Activated CD4-positive, alpha-beta T cell treated with anti-CD3 and anti-CD28 coated beads, Interleukin-2, Interleukin-4, amounts not matched to agents 100 ng/mL and 50 ng/mL, durations not matched to agents 16 hours and 8 hours (primary cell): ENCODE results near the gene LAMC2.

Source experiments
- DNase-seq: peaks from one replicate; pipeline ENCODE4 v3.0.0-alpha.2; 2020; ENCODE audit warnings: low spot score

The LAMC2 gene

DNA sequence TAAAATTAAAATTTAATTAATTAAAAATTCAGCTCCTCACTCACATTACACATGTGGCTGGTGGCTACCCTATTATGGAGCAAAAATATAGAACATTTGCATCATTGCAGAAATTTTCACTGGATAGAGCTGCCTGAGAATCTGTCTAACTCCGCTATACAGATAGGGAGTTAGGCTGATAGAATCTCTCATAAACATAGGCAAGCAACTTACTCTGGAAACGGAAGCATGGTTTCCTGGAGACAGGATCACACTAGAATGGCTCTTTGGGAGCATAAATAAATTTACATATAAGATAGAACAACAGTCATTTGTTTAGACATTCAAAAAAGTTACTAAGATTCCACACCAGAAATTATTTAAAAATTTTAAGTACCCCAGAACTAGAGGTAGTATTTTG, 12.2 kb upstream of the LAMC2 start:
- DNase-seq, result no peak

DNA sequence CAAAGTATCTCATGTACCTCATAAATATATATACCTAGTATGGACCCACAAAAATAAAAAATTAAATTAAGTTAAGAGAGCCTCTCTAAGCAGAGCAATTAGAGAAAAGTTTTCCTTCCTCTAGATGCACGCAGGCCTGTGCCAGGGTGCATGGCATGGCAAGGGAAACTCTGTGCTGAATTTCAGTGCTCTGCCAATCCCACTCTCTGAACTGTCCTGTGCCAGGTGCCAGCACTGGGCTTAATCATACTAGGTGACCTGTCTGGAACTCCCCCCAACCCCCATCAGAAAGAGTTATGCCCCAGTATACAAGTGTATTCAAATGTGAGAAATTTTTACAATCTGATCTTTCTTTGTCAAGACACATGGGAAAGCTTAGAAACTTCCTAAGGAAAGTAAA, 10.4 kb upstream of the LAMC2 start:
- no peak for DNase-seq

DNA sequence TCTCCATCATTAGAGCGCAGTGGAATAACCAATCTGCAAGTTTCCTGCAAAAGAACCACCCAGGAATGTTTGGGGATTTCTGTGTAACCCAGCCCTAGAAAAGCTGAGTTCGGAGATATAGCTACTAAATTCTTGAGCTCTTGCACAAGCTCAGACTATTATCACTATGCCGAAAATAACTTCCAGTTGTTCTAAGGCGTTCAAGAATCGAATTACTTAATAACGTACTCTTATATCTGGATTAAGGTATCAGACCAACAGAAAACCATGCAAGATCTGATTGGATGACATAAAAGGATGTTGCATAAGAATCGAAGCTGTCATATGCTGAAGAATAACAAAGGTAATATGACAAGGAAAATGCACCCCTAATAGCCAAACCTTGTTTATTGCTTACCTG, 7.5 kb upstream of the LAMC2 start:
- DNase-seq, result no peak

DNA sequence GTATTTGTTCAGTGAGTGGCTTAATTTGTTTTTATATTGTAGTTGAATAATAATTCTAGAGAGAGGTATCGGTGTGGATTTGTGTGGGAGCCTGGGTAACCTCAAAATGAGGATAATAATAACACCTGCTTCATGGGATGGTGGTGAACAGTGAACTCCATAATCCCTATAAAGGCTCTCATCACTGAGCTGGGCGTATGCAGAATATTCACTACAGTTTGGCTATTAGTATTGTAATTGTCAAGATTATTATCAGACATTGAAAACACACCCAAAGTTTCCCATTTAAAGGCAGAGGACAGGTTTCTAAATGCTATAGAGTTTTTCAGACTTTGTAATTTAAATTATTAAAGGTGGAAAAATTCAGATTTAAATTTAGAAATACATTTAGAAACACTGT, 7.0 kb upstream of the LAMC2 start:
- no peak for DNase-seq

DNA sequence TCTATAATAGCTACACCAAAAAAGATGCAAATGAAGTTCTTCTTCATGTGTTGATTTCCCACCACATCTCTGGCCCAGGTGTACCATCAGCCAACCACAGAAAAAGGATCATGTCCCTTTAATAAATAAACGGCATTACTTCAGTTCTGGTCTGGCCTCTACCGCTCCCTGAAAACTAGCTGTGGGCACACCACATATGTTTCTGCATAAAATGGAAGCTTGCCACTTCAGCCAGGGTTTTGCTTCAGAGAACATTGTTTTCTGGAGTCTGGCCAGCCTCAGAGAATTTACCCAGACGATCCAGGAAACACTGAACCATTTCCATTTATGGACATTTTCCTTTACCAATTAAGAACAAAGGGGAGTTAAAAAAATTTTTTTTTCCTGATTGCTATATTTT, 5.8 kb upstream of the LAMC2 start:
- no peak for DNase-seq

DNA sequence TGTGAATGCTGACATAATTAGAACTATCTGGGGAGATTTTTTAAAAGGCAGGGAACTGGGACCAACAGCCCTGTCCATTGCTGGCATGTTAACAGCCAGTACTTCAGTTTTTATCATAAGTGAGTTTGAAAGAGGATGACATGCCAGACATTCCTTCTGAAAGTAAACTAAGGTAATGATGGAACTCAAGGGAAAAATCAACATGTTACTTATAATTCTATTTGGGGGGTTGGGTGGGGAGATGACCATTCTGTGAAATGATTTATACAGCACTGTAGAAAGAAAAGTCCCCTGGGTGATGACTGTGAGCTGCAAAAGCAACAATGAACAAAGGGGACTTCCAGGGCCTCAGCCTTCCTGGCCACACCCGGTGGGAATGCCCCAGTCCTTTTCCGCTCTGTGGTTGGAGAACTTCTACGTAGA, 5.4 kb upstream of the LAMC2 start:
- no peak for DNase-seq

DNA sequence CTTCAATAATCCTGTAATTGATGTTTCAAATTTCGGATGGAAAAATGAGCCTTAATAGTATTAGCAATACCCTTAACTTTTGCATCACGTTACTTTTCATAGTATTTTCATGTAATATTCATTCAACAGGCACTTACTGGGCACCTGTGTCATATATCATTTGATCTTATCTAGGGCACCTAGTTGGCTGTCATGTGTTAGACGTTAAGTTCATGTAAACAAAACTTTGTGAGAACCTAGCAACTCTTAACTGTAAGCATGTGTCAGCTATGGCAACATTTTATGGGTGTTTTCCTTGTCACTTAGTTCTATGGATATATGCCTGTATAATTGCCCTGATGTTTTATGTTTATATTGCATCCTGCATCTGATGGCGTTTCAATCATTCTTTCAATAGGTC, 777 bp downstream of the LAMC2 start:
- no peak for DNase-seq

DNA sequence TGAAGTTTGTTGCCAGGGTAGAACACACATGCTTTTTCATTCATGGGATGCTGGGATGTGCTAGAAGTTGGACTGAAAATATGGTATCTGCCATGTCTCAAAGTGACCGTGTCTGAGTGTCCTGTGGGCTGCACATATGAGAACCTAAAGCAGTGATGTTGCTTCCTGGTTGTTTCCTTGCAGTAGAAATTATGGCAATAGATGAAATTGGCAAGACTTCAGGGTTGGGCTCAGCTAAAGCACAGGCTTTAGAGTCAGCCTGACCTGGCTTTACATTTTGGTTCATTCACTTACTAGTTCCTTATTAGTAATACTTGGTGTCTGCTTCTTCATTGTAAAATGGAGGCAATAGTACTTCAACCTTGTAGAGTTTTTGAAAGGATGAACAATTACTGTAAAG, 2.2 kb downstream of the LAMC2 start:
- no peak for DNase-seq

DNA sequence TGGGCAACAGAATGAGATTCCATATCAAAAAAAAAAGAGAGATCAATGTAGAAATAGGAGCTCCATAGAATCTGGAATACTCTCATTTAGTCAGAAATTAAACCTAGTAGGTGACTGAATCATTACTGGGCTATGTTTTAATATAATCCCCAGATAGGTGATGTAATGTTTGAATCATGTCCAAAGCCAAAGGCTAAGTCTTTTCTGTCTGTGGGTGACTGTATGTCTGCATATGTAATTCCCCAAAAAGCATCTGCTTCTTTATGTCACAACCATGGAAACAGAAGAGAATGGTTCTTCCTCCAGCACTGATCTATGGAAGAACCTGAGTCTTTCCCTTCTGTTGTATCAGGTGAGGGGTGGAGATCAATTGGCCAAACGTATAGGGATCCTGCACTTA, 5.8 kb downstream of the LAMC2 start:
- no peak for DNase-seq

DNA sequence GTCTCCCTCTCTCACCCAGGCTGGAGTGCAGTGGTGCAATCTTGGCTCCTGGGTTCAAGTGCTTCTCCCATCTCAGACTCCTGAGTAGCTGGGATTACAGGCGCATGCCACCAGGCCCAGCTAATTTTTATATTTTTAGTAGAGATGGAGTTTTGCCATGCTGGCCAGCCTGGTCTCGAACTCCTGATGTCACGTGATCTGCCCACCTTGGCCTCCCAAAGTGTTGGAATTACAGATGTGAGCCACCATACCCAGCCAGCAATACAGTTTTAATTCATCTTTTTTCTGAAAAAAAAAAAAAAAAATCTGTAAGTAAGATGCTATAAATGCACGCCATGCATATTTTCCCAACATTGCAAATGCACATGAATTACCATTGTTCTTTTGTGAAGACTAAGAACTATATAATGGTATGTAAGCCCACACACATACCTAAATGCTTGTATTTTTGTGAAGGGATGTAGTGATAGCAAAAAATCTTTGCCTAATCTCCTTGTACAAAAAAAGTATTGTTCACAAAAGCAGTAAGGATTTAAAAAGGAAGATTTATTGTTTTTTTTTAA, 8.0 kb downstream of the LAMC2 start:
- DNase-seq, result no peak

DNA sequence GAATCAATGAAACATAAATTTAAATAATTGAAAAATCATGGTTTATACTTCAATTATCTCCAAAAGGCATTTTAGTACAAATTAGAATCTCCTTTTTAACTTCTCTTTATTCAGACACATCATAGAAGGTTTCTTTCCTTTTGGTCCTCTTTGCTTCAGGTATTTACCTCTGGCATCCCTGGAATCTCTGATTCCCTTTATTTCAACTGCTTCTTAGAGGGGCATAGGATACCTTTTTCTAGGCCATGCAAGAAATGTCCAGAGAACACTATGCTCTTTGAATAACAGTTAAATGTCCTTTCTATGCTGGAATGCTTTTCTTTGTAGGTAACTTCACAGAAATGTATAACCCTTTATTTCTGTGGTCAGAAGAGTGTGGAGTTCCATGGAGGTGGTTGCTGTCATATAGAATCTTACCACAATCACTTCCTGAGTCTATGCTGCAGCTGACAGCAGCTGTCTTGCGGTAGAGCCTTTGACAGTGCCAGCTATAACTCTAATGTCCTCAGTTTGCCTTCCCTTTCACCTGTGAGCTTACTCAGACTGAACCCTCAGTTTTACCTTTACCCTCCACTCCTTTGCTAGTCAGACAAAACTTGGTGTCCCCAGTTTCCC, 8.6 kb downstream of the LAMC2 start:
- DNase-seq, result peak; percentile 55

DNA sequence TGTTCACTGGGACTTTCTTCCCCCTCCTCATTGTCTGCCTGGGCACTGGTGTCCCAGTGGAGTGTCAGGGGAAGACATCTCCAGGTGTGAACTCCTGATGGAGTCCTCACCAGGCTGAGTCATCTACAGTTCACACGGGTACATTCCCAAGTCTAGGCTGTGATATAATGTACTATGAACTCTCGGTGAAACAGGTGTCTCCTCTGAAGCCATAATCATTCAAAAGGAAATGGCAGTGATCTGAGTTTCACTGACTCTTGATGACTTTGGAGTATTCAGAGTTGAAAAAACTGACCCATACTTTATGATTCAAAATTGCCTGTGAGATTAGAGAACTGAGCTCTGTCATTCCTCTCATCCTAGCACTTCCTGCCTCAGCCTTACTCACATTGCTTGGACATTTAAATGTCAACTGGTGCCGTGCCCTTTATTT, 9.1 kb downstream of the LAMC2 start:
- no peak for DNase-seq

DNA sequence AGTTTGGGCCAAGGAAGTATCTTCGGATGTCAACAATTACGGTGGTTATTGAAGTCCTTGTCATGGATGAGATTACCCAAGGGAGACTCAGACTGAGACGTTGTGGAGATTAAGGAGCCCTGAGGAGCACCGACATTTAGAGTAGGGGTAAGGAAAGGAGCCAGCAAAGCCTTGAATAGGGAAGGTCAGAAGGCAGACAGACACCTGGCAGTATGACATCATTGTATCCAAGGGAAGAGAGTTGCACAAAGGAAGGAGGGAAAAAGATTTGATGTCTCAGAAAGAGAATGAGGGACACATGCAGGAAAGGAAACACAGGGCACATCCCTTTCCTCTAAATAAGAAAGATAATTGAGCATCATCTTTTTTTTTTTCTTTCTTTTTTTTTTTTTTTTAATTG, 11.7 kb downstream of the LAMC2 start:
- no peak for DNase-seq

DNA sequence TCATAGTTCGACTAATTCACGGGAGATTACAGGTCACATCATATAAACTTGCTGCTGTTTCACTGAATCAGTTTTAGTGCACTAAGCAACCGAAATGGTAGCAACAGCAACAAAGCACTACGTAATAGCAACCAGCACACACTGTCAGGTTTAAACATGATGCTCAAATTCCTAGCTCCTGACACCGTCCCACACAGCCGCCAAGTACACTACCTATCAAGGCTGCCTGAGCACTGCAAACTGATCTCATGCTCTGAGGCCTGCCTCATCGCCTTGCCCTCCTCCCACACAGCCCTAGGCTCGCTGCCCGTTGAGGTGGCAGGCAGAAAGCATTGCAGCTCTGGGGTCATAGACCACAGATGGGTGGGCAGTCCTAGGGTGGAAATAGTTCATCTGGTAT, 12.4 kb downstream of the LAMC2 start:
- no peak for DNase-seq

DNA sequence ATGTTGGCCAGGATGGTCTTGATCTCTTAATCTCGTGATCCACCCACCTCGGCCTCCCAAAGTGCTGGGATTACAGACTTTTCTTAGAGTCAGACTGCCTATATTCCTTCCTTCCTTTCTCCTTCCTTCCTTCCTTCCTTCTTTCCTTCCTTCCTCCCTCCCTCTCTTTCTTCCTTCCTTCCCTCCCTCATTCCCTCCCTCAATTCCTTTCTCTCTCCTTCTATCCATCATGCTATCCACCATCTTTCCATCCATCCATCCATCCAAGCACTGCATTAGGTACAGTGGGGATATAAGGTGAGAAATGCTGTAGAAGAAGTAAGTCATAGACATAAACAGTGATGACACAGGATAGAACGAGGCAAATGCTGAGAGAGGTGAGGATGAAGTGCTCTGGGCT, 13.2 kb downstream of the LAMC2 start:
- DNase-seq, result no peak

DNA sequence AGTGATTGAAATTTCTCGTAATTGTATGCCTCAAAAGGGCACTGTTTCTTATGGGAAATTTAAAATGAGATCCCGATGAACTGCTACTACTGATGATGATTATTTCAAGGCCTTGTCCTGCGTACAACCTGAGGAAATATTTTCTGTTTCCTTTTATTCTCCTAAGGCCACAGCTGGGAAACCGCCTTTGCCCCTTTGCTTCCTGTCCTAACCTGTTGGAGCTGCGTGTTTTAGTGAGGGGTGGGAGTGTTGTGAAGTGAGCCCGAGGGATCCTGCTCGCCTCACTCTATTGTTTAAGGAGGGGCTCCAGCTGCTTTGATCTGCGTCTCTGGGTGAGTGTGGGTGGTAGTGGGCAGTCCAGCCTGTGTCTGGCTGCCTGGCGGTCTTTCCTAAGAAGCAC, 14.4 kb downstream of the LAMC2 start:
- DNase-seq, result no peak

DNA sequence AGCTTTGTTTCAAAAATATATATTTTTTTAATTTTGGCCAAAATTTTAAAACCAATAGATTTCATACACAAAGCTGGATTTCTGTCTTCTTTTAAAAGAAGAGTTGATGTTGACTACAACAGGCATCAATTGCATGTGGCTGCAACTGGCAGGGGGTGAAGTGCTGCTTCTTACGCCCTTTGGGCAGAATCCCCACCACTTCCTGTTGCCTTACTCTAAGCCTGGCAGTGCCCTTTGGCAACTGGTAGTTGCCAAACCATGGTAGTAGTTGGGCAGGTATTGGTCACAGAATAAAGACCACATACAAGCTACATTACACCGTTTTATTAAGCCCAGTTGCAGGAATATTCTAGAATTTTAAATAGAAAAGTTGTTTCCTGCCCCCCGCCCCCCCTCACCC, 17.0 kb downstream of the LAMC2 start:
- DNase-seq, result no peak

DNA sequence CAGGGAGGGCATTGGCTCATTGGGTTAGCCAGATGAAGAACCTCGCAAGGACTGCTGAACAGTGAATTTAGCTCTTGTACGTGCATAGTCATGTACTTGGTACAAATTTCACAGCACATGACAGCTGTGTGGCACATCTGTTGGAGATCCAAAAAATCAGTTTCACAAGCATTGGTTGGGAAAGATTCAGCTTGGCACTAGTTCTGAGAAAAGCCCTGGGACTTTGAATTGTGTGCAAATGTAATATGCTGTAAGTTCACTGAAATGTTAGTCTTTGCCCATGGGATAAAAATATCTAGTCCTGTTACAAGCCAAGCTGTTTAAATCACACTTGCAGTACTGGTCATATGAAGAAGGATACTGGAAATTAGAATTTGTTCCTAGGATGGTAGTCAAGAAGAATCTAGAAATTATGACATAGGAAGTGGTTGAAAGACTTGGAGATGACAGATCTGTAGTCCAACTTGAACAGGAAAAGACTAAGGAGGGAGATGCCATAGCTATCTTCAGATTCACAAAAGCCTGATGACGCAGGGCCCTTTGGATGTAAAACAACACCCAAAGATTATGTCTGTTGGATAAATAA, 19.2 kb downstream of the LAMC2 start:
- no peak for DNase-seq

DNA sequence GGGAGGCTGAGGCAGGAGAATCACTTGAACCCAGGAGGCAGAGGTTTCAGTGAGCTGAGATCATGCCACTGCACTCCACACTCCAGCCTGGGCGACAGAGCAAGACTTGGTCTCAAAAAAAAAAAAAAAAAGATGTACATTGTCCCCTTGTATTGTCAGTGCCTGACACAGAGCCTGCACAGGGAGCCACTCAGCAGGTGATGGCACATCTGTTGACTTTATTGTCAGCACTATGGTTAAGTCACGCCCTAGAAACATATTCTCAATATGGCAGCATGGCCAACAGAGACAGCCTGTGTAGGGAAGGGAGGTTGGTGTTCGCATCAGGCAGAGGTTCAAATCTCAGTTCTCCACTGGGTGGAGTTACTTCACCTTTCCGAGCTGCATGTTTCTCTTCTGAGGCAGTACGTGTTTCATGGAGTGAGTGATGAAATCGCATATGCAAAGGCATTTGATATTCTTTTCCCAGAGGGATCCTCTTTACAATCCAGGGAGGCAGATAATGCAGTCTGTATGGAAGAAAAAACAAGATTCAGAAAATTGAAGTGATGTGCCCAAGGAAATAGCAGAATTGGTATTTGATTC, 20.6 kb downstream of the LAMC2 start:
- DNase-seq, result no peak

DNA sequence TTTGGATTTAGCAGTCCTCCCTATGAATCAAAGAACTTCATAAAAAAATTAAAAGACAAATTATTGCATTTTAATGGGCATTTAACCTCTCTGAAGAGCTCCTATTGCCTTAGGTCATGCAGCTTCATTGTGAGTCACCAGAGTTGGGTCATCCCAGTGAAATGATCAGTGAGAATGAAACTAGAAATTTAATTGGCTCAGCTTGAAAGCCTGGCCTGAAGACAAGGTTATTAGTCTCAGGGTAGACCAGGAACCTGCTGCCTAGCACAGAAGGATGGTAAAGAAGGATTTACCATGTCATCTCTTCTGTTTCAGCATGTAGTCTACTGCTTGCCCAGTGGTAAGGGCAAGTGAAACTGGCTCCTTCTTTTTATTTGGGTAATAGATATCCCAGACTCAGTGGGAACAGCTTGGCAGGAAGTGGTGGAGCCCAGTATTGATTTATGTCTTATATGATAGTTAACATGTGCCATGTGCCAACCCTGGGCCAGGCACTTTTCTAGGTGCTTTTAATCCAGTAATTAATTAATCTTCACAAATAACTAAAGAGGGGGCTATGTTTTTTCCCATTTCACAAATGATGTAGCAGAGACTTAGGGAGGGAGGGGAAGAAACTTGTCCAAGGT, 23.6 kb downstream of the LAMC2 start:
- peak; percentile 55 for DNase-seq

DNA sequence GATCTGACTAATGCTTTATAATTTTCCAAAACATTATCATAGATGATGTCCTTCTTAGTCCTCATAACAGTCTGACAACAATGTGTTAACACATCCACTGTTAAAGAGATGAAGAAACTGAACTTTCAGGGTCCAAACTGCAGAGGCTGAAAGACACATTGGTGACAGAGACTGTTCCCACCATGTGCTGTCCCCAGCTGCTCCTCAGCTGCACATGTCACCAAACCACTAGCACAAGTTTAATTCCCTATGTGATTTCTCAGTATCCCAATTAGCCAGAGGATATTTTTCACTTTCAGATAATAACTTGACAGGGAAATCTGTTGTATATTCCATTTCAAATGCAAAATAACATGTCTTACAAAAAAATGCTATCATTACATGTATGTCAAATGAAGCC, 24.6 kb downstream of the LAMC2 start:
- DNase-seq, result no peak

DNA sequence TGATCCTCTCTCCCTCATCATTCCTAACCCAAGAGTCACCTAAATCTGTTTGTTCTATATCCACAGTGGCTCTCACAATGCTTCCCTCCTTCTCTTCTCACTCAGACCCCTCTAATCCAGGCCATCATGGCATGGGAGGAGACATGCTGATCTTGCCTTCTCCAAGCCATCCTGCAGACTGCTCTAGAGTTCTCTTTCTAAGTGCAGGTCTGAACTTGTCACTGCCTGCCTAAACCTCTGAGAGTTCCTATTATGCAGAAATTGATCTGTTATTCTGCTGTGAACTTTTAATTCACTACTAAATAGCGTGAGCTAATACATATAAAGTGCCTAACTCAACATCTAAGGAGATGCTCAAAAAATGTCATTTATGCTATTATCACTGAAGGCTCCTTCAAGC, 26.8 kb downstream of the LAMC2 start:
- no peak for DNase-seq
